NCI-H2196 (cell line): ENCODE measurements around the gene DCC.

Experiments used
- DNase-seq: peaks from one replicate; lab custom pipeline; 2025; ENCODE audit not compliant: unreplicated experiment; lab: John Stamatoyannopoulos, UW

DCC gene

DNA sequence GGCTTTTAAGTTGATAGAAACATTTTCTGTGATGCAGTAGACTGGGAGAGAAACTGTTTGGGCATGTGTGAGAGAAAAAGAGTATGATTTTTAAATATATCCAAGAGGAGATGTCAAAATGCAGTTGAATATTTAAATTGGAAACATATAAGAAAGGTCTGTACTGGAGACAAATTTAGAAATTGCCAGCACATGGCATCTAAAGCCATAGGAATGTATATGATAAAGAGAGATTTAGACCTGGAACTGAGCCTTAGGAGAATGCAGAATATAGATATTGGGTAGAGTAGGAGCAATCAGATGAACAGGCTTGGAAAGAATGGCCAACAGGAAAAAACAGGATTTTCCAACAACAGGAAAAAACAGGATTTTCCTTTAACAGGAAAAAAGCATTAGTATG, 1203.7 kb downstream of the DCC start:
- no peak for DNase-seq

DNA sequence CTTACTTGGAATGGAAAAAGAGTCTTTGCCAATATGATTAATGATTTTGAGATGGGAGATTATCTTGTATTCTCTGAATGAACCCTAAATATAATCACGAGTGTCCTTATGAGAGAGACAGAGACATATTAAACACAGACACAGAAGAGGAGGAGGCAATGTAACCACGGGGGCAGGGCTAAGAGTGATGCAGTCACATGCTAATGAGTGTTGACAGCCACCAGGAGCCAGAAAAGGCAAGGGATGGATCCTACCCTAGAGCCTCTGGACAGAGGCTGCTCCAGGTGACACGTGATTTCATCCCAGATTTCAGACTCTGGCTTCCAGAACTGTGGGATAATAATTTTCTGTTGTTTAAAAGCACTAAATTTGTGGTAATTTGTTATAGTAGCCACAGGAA, 1204.9 kb downstream of the DCC start:
- no peak for DNase-seq

DNA sequence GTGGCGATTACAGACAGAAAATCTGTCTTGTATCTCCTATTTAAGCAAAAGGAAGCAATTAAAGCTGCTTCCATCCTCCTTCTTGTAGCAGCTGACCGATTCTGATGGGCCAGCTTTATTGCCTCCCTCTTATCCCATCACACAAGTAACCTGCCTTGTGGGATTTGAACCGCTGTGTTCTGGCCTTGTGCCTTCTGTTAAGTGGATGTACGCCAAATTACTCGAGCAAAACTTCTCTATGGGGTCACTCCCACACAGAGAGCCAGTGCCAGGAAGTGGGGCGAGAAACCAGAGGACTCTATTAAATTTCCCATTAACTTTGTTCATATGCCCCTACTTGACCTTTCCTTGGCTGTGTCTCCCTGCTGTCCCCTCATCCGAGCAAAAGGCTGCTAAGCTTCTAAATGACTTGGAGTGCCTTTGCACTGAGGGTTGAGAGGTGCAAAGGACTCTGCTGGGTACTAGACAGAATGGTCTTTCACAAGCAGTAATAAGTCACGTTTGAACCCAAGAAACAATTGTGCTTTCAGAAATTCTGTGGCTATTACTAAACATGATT, 1212.0 kb downstream of the DCC start:
- DNase-seq = no peak

DNA sequence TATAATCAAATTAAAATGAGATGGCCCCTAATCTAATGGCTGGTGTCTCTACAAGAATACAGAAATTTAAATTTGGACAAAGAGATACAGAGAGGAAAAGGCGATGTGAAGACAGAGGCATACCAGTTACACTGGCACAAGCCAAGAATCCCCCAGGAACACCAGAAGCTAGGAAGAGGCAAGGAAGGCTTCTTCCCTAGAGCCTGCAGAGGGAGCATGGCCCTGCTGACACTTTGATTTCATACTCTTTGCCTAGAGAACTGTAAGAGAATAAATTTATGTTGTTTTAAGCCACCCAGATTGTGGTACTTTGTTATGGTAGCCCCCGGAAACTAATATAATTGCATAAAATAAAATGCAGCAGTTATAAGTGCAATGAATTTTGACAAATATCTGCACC, 1213.0 kb downstream of the DCC start:
- DNase-seq = no peak

DNA sequence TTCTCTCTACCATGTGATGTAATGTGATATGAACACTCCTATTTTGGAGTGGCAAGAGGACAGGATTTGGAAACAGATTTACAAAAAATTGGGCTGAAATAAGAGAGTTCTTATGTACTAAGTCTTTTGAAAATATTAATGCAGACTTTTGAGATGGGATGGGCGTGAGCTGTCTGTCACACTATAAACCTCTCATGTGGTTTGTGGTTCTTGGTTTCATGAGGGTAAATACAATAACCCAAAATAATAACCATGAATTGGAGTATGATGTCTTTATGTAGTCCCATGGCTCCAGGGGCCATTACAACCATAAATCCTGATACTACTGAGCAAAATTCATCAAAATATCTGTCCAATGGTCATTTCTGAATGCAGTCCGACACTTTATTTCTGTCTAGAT, 1216.5 kb downstream of the DCC start:
- no peak for DNase-seq

DNA sequence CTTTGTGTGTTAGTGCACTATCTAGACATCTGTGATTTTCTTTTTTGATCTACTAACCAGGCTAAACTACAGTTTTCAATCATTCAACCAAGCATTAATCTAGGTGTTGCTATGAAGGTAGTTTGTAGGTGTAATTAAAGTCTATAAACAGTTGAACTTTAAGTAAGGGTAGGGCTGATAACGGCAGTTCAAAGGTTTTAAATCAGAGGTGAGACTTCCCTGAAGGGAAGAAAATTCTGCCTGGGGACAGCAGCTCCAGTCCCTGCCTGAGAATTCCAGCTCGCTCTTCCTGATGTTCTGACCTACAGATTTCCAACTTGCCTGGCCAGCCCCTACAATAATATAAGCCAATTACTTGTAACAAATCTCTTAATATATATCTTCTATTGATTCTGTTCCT, 1220.5 kb downstream of the DCC start:
- no peak for DNase-seq

DNA sequence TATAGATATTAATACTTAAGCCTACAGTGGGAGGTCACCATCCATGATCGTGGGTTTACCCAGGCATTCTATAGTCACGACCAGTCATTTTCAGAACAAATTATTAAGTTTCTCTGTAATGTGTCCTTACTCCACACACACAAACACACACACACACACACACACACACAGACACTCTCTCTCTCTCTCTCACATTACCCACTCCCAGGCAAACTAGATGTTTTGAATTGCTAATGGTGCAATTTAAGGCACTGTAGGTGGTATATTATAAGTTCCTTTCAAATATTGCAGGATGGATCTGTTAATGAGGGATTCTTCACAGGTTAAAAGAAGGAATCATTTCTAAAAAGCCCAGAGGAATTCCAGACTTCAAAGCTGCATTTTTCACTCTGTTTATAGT, 1226.6 kb downstream of the DCC start:
- no peak for DNase-seq

DNA sequence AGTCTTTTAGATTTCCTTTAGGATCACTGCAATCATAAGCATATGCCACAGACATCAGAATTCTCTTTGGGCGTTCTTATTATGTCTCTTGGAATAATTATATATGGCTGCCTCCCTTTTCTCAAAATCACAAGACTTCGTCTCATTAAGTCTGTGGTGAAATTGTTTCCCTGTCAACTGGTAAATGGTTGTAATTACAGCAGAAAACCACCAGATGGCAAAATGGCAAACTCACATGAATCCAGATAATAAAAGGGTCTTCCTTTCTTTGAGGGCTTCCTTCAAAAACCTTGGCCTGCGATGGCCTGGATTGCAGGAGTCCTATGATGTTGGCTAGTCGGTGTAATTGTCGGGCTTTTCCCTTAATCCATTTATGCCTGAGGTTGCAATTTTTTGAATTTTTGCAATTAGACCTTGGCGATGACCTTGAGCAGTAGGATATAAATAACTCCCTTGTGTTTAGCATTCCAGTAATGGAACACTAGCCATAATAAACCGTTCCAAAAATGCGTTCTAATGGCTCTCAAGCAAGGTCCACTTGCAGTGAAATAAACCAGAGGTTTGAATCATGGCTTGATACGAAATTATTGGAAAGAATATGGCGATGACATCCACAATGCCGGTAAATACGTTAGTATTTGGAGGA, 1228.1 kb downstream of the DCC start:
- DNase-seq = peak; percentile 3
